DMS79 (cell line): ENCODE measurements around the gene NT5DC3.

ENCODE experiments used
- DNase-seq: peaks from one replicate; lab custom pipeline; 2025; lab: John Stamatoyannopoulos, UW

Gene NT5DC3

DNA sequence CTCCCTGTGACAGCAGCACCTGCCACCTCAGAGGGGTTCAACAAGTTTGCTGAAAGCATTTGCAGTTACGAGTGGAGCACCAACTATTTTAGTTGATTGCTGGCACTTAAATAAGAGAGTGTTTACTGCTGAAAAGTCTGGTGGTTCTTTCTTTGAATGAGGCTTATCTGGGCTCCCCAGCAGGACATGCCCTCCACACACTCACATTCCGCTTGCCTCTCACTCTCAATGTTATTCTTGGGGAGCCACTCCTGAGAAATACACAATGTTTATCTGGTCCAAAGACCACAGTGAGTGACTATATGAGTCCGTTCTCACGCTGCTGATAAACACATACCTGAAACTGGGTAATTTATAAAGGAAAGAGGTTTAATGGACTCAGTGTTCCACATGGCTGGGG lies 31.9 kb downstream of the NT5DC3 start:
- no peak for DNase-seq

DNA sequence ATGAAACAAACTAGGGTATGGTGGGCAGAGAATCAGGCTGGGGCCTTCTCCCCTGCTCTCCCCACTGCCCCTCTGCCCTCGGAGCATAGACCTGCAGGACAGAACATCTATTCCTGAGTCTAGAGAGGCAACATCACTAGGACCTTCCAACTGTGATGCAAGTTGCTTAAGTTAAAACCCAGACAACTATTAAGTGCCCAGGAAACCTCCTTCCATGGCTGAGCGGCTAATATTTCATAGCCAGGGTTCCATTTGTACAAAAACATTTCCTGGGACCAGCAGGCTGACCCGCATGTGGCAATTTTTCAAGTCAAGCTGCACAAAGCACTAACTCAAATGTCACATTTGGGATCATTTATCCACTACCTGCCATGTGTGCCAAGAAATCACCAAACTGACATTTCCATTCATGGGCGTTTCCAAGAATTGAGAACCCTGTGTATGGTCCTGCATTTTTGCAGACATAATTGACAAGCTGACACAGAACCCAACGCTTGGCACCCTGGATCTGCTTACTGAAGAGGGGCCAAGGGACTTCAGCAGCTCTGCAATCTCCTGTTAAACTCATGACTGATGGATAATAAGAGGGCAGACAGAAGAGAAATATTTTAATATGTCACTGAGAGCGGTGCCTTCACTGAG lies 32.7 kb downstream of the NT5DC3 start:
- no peak for DNase-seq

DNA sequence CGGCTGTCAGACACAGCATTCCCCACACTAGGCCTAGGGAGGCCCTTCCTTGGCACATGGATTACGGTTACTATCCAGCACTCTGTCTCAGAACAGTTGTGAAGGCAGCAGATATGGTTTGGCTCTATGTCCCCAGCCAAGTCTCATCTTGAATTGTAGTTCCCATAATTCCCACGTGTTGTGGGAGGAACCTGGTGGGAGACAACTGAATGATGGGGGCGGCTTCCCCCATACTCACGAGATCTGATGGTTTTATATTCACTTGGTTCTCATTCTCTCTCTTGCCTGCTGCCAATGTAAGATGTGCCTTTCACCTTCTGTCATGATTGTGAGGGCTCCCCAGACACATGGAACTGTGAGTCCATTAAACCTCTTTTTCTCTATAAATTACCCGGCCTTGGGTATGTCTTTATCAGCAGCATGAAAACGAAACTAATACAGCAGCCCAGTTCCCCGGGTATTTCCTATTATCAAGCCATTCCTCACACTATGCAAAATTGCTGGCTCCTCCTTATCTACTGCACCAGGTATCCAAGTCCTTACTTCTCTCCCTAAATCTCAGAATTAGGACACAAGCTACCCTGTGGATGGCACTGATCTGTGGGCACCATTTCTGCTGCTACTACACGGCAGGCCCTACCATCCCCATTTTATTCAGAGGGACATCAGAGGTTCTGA lies 33.3 kb downstream of the NT5DC3 start:
- DNase-seq = no peak

DNA sequence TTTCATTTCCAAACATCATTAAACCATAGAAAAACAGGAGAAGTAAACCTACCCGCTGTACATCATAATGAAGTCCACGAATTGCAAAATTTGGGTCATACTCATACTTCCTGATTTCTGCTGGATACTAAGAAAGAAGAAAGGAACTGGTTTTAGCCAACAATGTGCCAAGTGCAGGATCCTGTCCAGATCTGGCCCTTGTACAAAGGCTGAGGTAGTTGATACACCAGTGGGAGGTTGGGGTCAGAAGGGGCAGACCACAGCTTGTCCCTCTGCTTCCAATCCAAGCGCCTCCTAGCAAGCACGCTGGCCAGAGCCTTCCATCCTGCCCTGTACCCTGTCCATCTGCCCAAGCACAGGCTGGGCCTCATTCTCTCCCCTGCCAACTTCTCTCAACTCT lies 34.2 kb downstream of the NT5DC3 start:
- DNase-seq = no peak

DNA sequence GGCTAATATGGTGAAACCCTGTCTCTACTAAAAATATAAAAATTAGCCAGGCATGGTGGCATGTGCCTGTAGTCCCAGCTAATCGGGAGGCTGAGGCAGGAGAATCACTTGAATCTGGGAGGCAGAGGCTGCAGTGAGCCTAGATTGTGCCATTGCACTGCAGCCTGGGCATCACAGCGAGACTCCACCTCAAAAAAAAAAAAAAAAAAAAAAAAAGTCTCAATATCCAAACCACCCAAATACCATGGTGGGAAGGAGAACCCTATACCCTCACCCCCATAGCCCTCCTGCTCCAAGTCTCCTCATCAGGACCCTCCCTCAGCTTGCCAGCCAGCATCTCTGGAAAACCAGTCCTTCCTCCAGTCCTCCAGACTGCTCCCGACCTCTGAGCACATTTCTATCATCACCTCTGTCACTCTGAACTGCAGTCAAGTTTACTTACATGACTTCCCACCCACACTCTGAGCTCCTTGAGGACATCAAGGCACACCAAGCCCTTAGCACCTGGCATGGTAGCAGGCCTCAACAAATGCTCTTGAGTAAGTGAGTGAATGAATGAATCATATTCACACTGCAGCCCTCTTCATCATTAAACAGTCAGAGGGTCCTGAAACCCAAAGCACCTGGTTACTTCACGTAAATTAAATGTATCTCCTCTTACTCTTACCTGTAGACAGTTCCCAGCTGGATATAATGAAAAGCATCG lies 35.2 kb downstream of the NT5DC3 start:
- DNase-seq = no peak

DNA sequence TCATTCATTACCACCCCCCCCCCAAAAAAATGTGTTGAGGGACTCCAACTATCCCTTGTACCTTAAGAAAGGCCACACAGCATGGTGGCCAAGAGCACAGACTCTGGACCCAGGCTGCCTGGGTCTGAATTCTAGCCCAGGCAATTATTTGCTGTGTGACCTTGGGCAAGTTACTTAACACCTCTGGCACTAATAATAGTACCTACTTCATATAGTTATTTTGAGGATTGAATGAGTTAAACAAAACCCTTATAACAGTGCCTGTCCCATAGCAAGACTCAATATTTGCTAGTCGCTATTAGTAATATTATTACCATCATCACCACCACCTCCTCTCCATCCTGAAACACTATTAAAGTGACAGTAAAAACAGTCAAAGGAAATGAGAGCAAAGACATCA lies 37.2 kb downstream of the NT5DC3 start:
- DNase-seq = no peak

DNA sequence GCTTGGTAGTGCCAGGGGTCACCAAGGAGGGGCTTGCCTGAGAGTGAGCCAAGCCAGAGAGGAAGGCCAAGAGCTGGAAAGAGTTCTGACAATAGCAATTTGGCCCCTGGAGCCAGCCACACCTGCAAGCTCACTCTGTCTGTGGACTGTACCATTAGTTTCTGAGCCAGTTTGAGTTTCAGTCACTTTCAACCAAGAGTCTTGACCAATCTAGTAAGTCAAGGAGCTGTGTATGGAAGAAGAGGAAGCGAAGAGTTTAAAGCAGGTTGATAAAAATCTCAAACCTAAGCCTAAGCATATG lies 38.5 kb downstream of the NT5DC3 start:
- no peak for DNase-seq

DNA sequence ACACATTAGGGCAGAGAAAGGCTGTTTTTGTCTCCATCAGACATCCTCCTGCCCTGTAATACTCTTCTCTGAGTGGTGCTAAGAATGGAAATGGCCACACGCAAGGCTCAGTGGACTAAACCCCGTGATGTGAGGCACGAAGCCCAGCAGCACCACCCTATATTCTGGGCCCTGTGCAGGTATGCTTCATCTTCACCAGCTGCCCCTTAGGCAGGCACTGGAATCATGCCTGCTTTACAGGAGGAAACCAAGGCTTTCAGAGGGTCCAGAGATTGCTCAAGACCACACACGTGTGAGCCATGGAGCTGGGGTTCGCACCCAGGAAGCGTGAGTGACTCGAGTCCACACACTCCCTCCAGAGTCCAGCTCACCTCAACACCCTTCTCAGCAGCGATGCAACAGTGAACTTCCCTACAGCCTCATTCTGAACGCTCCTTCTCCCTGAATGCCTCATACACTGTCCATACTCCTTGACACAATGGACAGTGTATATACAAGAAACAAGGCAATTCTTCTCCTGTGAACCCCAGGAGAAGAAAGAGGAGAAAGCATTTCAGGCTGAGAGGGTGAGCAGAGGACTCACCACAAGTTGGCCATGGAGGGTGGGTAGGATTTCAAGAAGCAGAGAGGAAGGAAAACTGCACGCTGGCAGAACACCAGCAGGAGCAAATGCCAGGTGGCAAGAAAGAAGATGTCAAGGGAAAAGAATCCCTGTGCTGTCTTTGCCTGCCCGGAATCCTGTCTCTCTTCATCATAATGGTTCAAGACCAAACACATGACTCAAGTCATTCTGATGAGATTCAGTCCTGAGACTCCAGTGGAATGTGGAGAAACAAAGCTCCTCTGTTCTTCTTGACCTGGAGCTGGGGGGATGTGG lies 39.1 kb downstream of the NT5DC3 start:
- no peak for DNase-seq

DNA sequence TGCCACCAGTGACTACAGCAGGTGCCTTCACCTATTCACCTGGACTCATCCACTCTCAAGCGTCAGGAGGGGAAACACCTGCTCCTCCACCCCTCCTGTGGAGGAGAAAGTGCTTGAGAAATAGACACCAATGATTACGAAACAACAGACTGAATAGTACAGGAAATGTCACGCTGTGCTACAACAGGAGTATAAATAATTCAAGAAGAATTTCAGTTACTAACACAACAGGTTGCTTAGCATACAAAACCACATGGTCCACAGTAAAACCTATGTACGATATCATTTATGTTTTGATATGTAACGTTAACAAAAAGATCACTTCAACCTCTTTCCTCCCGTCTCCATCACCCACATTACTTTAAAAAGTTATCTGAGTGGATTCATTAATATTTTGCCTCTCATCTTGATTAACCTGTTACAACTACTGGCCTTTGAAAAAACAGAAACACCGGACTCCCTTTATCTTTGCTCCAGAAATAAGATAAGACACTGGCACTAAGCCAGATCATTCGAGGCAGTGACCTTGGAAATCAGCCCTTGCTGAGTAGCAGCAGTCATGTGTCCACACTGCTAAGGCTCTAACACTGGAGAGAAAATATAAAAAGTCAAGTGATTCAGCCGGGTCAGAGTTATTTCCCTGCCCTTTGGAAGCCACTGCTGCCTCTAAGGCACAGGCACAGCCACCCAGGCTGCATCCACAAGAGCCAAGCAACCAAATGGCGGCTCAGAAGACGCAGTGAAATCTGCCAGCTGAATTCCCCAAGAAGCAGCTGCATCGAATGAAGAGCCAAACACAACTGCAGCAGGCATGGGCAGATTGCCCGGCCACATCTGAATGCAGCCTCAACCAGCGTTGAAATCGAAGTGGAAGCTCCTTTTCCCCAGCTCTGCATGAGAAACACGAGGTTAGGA lies 40.9 kb downstream of the NT5DC3 start:
- peak; percentile 88 for DNase-seq

DNA sequence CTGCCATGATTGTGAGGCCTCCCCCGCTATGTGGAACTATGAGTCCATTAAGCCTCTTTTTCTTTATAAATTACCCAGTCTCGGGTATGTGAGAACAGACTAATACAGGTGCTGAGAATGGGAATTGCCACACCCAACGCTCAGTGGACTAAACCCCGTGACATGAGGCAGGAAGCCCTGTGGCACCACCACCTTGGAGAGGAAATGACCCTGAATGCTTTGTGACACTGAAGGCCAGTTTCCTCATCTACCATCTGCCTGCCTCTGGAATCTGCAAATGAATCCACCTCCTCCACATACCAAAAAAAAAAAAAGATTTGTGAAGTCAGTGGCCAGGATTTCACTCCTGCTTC lies 41.6 kb downstream of the NT5DC3 start:
- no peak for DNase-seq

DNA sequence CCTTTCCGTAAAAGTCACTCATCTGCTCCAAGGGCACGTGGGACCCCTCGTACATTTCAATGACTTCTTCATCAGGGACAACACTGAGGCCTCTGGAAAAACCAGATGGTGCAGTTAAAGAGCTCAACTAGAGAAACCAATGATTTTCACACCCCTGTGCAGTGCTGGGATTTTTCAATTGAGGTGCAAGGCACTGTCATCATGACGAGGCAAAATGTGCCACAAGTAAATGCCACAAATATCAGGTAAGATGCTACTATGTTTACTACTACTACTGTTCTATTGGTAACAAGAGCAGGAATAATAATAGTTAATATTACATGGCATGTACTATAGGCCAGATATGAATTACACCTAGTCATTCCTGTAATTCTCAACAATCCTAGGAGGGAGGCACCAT lies 42.4 kb downstream of the NT5DC3 start:
- DNase-seq = no peak

DNA sequence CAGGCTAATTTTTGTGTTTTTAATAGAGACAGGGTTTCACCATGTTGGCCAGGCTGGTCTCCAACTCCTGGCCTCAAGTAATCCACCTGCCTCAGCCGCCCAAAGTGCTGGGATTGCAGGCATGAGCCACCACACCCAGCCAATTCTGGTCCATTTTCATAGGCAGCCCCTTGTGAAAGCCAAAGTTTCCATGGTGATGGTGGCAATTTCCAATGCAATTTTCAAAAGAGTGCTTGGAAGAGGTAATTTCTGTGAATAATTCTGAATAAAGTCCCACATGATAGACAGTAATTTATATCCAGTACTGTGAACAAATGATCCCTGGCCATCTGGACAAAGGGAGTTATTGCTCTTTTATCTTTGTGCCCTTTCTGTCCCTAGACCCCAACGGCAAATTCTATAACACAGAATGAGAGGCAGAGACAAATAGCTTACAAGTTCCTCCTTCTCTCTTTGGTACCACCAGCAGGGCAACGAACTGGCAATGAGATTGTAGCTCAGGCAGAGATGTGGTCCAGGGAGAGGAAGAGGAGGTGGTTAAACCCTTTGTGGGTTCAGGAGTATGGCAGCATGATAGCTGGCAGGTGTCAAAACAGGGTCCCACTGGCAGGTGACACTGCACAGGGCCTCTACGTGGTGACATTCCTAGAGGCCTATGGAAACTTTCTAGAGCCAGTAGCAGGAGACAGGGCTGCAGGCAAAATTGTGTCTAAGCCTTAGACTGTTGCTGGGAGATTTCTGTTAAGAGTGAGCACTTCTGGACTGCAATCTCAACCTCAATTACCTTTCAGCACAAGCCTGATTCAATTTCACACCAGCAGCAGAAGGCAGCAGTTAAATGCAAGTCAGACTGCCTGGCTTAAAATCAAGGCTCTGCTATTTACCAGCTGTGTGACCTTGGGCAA lies 46.5 kb downstream of the NT5DC3 start:
- no peak for DNase-seq

DNA sequence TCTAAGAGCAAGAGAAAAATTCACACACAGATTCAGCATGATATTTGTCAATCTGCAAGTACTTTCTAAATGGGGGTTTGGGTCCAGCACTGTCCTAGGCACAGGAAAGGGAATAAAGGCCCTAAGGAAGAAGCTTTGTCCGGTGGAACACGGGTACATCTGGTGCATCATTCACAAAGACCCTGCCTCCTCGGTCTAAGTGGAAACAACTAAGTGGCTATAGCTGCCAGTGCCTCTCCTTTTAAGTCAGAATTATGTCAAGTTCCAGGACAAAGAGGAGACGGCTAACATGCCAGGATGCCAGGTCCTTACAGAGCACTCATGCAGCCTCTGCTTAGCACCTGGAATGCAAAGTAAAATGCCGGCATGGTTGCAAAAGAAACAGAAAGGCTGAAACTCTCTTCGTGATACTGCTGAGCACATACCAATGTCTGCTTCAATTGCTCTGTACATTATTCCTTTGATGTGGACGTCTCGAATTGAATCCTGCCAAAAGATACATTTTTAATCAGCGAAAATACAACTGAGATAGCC lies 47.5 kb downstream of the NT5DC3 start:
- no peak for DNase-seq

DNA sequence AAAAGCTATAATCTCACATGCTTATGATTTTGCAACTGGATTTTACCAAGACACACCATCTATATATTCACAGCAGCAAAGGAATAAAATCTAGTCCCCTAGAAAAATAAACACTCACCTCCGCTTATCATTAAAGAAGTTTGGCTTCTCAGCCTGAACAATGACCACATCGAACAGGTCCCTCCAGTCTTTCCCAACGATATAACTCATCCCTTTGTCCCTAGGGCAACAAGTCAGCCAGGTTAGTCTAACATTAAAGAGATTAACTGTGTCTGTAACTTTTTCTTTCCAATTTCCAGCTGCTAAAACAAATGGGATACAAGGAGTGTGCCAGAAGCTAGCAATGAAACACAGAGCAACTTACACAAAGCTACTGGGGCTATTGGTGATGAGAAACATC lies 48.0 kb downstream of the NT5DC3 start:
- DNase-seq = no peak

DNA sequence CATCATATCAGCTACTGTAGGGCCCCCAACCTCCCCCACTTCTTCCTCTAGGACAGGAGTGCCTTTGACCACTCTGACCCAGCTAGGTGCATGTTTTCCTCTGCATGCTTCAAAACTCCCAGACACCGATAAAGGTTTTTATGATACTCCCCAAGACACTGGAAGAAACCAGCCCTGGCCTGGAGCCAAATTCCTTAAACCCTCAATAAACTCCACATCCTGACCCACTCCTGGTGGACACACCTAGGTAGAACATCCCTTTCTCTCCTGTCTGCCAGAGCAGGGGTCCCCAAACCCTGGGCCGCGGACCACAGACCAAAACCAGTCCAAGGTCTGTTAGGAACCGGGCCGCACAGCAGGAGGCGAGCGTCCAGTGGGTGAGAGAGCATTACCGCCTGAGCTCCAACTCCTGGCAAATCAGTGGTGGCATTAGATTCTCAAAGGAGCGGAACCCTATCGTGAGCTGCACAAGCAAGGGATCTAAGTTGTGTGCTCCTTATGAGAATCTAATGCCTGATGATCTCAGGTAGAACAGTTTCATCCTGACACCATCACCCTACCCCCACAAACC lies 49.6 kb downstream of the NT5DC3 start:
- no peak for DNase-seq

DNA sequence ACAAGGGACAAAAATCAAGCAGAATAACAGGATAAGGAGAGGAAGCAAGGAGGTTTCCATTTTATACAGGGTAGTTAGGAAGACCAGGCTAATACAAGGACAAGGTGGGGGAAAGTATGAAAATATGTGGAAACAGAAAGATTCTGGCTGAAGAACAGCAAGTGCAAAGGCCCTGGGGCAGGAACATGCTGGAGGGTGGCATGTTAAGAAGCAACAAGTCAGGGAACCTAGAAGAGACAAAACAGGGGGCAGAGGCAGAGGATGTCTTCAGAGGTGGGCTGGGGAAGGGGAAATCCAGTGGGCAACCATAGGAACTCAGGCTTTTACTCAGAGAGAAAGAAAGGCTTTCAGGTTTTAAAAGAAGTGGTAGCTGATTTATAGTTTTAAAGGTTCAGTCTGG lies 54.8 kb downstream of the NT5DC3 start:
- DNase-seq = no peak

DNA sequence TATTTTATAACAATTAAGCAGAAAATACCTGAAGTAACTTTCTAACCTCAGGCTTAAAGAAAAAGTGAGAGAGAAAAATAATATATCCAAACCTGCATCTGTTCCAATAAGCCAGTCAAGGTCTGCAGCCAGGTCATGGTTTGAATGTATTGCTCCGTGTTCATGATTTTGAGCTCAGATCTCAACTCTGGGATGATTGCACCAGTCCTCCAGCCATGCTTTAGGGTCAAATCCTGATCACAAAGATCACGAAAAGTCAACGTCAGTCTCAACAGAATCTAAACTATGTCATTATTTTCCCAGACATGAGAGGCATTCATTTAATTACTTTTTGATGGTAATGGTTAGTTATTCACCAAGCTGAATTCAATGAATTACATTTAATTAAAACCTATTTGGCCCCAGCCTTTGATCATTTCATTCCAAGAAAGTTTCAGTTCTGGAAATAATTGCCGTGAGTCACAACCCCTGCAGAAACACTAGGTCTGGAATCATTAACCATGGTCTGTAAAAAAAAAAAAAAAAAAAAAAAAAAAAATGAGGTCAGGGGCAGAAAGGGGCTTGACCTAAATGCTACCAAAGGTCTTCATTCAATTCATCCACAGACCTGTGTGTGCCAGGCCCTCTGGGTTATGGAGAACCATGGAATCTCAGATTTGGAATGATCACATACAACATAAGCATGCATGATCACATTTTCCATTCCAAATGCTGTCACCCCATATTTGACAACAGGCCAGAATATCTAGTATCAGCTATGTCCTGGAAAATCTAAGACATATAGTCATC lies 55.6 kb downstream of the NT5DC3 start:
- no peak for DNase-seq

DNA sequence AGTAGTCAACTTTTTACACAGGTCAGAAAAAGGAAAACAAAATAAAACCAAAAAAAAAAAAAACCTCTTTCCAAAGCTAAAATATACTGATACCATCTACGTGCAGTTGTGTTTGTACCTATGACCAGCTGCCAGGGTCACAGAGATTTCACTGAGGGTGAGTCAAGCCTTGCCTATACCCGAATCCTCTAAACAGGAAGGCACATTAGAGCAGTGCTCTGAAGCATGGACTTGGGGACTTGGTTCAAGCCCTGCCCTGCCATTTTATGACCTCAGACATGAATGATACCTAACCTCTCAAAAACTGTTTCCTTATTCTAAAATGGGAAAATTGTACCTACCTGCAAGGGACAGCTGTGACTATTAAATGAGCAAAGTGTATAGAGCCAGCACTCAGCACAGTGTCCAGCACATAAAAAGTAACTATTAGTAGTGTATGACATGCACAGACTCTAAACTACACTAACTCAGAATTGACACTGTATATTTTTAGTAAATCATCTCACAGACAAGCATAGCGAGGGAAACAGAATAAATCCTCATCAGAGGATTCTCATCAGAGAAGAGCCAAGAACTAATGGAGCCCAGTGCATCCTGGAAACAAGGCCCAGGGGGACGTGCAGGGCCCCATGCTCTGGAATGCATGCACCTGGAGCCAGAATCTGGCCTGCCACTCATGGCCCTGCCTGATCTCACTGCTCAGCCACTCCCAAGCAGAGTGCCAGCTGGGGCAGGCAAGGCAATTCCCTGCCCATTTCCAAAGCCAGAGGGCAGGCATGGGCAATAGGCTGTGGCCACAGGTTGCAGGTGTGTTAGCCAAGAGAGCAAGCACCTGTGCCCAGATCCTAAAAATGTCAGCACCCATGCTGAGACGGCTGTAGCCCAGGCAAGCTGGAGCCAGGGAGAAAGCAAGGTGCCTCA lies 57.0 kb downstream of the NT5DC3 start:
- DNase-seq = no peak
